Measurements from ENCODE around the gene NOX5.
"Not testable (repeated sequence)": the region's sequence is repeated elsewhere in the genome, so short reads cannot be mapped to it uniquely, and the experiment has no call there.

GRCh38 chr15:69069290-69069689, 54.8 kb downstream of the NOX5 start:
- TF ChIP-seq CTCF (IDR thresholded peaks at IDR 0.05; ENCODE audit: low read depth, low read length); EZH2phosphoT487 (IDR thresholded peaks at IDR 0.05; ENCODE audit: low read depth): not testable (repeated sequence)
